HepG2 (cell line): ENCODE measurements around the gene NAGS. TPM values are rescaled to one million over a fixed set of nuclear protein-coding genes. Genes with fewer than 3 reads are reported as not detected.
"Not testable (repeated sequence)": the region's sequence is repeated elsewhere in the genome, so short reads cannot be mapped to it uniquely, and the experiment has no call there.

Source experiments
- ATAC-seq: fragments of 200-7000 bp; cut with Tn5 transposase; 3 replicates; pipeline ENCODE4 v1.9.1; 2020; ENCODE audit warnings: mild to moderate bottlenecking, moderate library complexity
- BruUV-seq: library from RNA; stranded (reverse); fragments of 400-500 nt; replicated peaks from 2 replicates; lab custom pipeline; 2021; lab: Mats Ljungman, UMichigan
- CTCF ChIA-PET: fragments of 300-600 bp; formaldehyde crosslinking; extraction: SDS; loops from one replicate; lab custom pipeline; 2021; ENCODE audit warnings: low total read pairs, inconsistent platforms, low intra/inter-chr PET ratio; lab: Yijun Ruan, JAX
- POLR2A ChIA-PET: fragments of 350-600 bp; sonication (Branson Sonifier 250); formaldehyde crosslinking; loops from one replicate; lab custom pipeline; 2020; ENCODE audit warnings: antibody characterized with exemption, inconsistent platforms; lab: Yijun Ruan, JAX
- DNase-seq: peaks from one replicate; pipeline ENCODE4 v3.0.0-alpha.2; 2015; ENCODE audit warnings: low spot score
- FAIRE-seq: peaks from 3 replicates; lab custom pipeline; 2011; peaks lifted over from hg19 to GRCh38; lab: Jason Lieb, UNC
- H2AFZ ChIP-seq: one replicate; pipeline ENCODE4 v1.6.1; 2011; ENCODE audit warnings: low read length, inconsistent platforms
- H3K27ac ChIP-seq: fragments of 300-600 bp; 3 replicates; pipeline ENCODE4 v1.8.0; 2011; ENCODE audit warnings: mixed run types, mild to moderate bottlenecking, mixed read lengths, low read length, inconsistent platforms; ENCODE audit not compliant: insufficient read depth; ENCODE audit errors: extremely low read length
- H3K27me3 ChIP-seq, 2 experiments: fragments of 200-600 bp in 1 of 2; 2 replicates in 1 of 2; 3 replicates in 1 of 2; pipeline versions ENCODE4 v1.6.0 to v1.8.0; 2011; ENCODE audit warnings: low read length in 2 of 2, mild to moderate bottlenecking in 2 of 2, moderate library complexity in 2 of 2, inconsistent platforms in 1 of 2; ENCODE audit not compliant: insufficient read depth in 2 of 2, control insufficient read depth in 1 of 2
- H3K36me3 ChIP-seq, 2 experiments: fragments of 200-600 bp in 1 of 2; replicated peaks in 1 of 2; 2 replicates in 1 of 2; 3 replicates in 1 of 2; pipeline versions ENCODE4 v1.5.1 to v1.8.0; 2011; ENCODE audit warnings: low read length in 2 of 2, inconsistent platforms in 1 of 2; ENCODE audit not compliant: insufficient read depth in 2 of 2, control insufficient read depth in 1 of 2
- H3K4me1 ChIP-seq: 2 replicates; pipeline ENCODE4 v1.5.1; 2012; ENCODE audit warnings: low read length, inconsistent platforms; ENCODE audit not compliant: insufficient read depth
- H3K4me2 ChIP-seq: 2 replicates; pipeline ENCODE4 v1.6.0; 2011; ENCODE audit warnings: low read depth, low read length, inconsistent platforms
- H3K4me3 ChIP-seq, 3 experiments: fragments of 200-600 bp in 1 of 3; sonication (generic), shearing (Covaris generic) in 1 of 3; replicated peaks in 1 of 3; 2 replicates each; pipeline ENCODE4 v1.5.1; 2011 to 2016; ENCODE audit warnings: low read length in 3 of 3, inconsistent platforms in 2 of 3, low read depth in 2 of 3, mild to moderate bottlenecking in 2 of 3, control low read depth in 1 of 3, mixed read lengths in 1 of 3; ENCODE audit not compliant: insufficient read depth in 1 of 3
- H3K79me2 ChIP-seq: one replicate; pipeline ENCODE4 v1.6.1; 2011; ENCODE audit warnings: low read length, inconsistent platforms; ENCODE audit not compliant: insufficient read depth
- H3K9ac ChIP-seq: 2 replicates; pipeline ENCODE4 v1.6.0; 2011; ENCODE audit warnings: mild to moderate bottlenecking, low read depth, low read length, inconsistent platforms; ENCODE audit not compliant: insufficient read depth
- H3K9me3 ChIP-seq: 2 replicates; pipeline ENCODE4 v1.5.1; 2012; ENCODE audit warnings: mild to moderate bottlenecking, low read length
- H4K20me1 ChIP-seq: 2 replicates; pipeline ENCODE4 v1.6.0; 2011; ENCODE audit warnings: inconsistent platforms, mild to moderate bottlenecking, low read length, moderate library complexity; ENCODE audit not compliant: insufficient read depth
- NONO ChIP-seq, 2 experiments: fragments of 450-650 bp in 1 of 2; sonication (generic) in 1 of 2; formaldehyde crosslinking in 1 of 2; IDR thresholded peaks in 1 of 2; conservative IDR thresholded peaks in 1 of 2; 2 replicates each; pipeline versions ENCODE4 v1.6.1 to v1.8.0; 2017 to 2022; ENCODE audit warnings: mild to moderate bottlenecking in 1 of 2, missing genetic modification reagents in 1 of 2, moderate library complexity in 1 of 2
- POLR2AphosphoS2 ChIP-seq: IDR thresholded peaks from 2 replicates; pipeline ENCODE4 v1.6.1; 2011; ENCODE audit warnings: low read depth, low read length, improper control_type of control experiment
- RBM22 ChIP-seq: fragments of 200-400 bp; formaldehyde crosslinking; optimal IDR thresholded peaks from 2 replicates; pipeline ENCODE3; 2017; ENCODE audit warnings: mild to moderate bottlenecking, low read length, moderate library complexity
- SNAI1 ChIP-seq: sonication (generic); formaldehyde crosslinking; IDR thresholded peaks from 2 replicates; pipeline ENCODE4 v1.5.0; 2020; ENCODE audit warnings: mild to moderate bottlenecking, missing genetic modification reagents, borderline replicate concordance
- ZMYM3 ChIP-seq: sonication (generic); formaldehyde crosslinking; IDR thresholded peaks from 2 replicates; pipeline ENCODE4 v1.5.1; 2020; ENCODE audit warnings: mild to moderate bottlenecking, missing genetic modification reagents
- ZNF121 ChIP-seq: sonication (generic); formaldehyde crosslinking; IDR thresholded peaks from 2 replicates; pipeline ENCODE4 v1.5.0; 2020; ENCODE audit warnings: mild to moderate bottlenecking, missing genetic modification reagents
- ZNF652 ChIP-seq: IDR thresholded peaks from 2 replicates; pipeline ENCODE4 v1.6.1; 2016; ENCODE audit warnings: low read depth, borderline replicate concordance
- ZNF770 ChIP-seq: sonication (generic); formaldehyde crosslinking; IDR thresholded peaks from 2 replicates; pipeline ENCODE4 v1.5.0; 2020; ENCODE audit warnings: mild to moderate bottlenecking, missing genetic modification reagents
- WGBS: methylation state at CpG from one replicate; pipeline ENCODE4 v1.1.6; 2017; ENCODE audit warnings: low lambda C conversion rate; 5-methylcytosine and 5-hydroxymethylcytosine counted together
- in situ Hi-C: cut with HindIII; loops from 2 replicates; pipeline ENCODE4 v1.10.0; 2017; ENCODE audit warnings: low pct_unique_long_range_greater_than_20kb; ENCODE audit not compliant: extremely low pct_ligation_motif_present
- intact Hi-C: fragments of 100-400 bp; cut with micrococcal nuclease; formaldehyde crosslinking; loops from one replicate; pipeline ENCODE4 v1.10.0; 2022; ENCODE audit not compliant: unreplicated experiment
- polyA plus RNA-seq, 8 experiments: library from polyadenylated mRNA; depleted of rRNA in 3 of 8; stranded (reverse) in 7 of 8; unstranded in 1 of 8; fragments of >200 nt; fragmentation: Illumina TruSeq in 4 of 8; extraction: Trizol in 4 of 8; gene quantifications; 2 replicates each; pipeline versions ENCODE4 v1.2.1 to v1.2.3, GENCODE V29; 2011 to 2016; ENCODE audit warnings: low read depth in 4 of 8, missing spikeins in 1 of 8, mixed read lengths in 1 of 8; ENCODE audit not compliant: insufficient read depth in 1 of 8
- total RNA-seq, 5 experiments: library from RNA; depleted of rRNA; stranded (reverse); fragments of >200 nt; fragmentation: Illumina TruSeq; extraction: Trizol; gene quantifications; 2 replicates each; pipeline ENCODE4 v1.2.3, GENCODE V29; 2016; ENCODE audit warnings: low read depth in 1 of 5

NAGS gene
- total and polyA plus RNA-seq, 2 of the 13 experiments (the other 11 are each of a cell fraction or from before 2014, with no cell fraction given) = 4.3 to 5.1 TPM

- H4K20me1 ChIP-seq = peaks cover 11% of the 10 kb centered on the region
- H3K4me1 ChIP-seq, H2AFZ ChIP-seq, BruUV-seq, H3K9ac ChIP-seq, H3K27ac ChIP-seq, H3K4me3 ChIP-seq, intact Hi-C loops, CTCF ChIA-PET, H3K4me2 ChIP-seq, DNase-seq, FAIRE-seq, H3K27me3 ChIP-seq, POLR2A ChIA-PET, ATAC-seq, H3K9me3 ChIP-seq: not testable (repeated sequence)
- in situ Hi-C loops = loop anchor here (10.0 kb wide), 1 partner anchor 102 kb away; the partner anchor contains the start of gene PPY
- whole genome bisulfite sequencing = 97% methylated on average over 7 of the region's 7 CpGs
- H3K36me3 ChIP-seq = peaks cover 27 to 73% of the 10 kb centered on the region in 2 experiments
- H3K79me2 ChIP-seq = peaks cover 53% of the 10 kb centered on the region
Measured at GRCh38 chr17:44046893-44047292, 42.5 kb downstream of the NAGS start.

- H3K9ac ChIP-seq = no peak overlapping the region
- H2AFZ ChIP-seq = no peak overlapping the region
- peaks cover 5% of the 10 kb centered on the region for H4K20me1 ChIP-seq
- H3K36me3 ChIP-seq = peaks cover 36 to 80% of the 10 kb centered on the region in 2 experiments
- no peak overlapping the region for H3K4me3 ChIP-seq
- 98% methylated on average over 8 of the region's 9 CpGs for WGBS
- in situ Hi-C loops = loop anchor here (10.0 kb wide), 1 partner anchor 105 kb away; the partner anchor contains the start of gene PPY
- ATAC-seq = no peak; the same call in 2 of the 3 replicates
- TSS peak; percentile 30 for BruUV-seq
- TF ChIP-seq ZNF770 (CRISPR knock-in tag) = peak; percentile 71; the same call in 1 of the 2 replicates
- TF ChIP-seq RBM22 = peak; percentile 33
- 0 out of 2 replicates have a peak, but pooled peaks have one; percentile 28 for TF ChIP-seq ZMYM3 (CRISPR knock-in tag)
- TF ChIP-seq NONO (IDR thresholded peaks at IDR 0.05) = no peak
- TF ChIP-seq NONO (CRISPR knock-in tag; conservative IDR thresholded peaks at IDR 0.05) = 0 out of 2 replicates have a peak, but pooled peaks have one; percentile 22
- TF ChIP-seq ZNF121 (CRISPR knock-in tag) = peak; percentile 94
- TF ChIP-seq ZNF652 (CRISPR knock-in tag) = no peak
- TF ChIP-seq SNAI1 (CRISPR knock-in tag) = no peak
- 0 out of 2 replicates have a peak, but pooled peaks have one; percentile 66 for TF ChIP-seq POLR2AphosphoS2
- TF ChIP-seq, all 625 proteins: peak for 6
- DNase-seq (no peak), FAIRE-seq (no peak)
- CTCF ChIA-PET = no interaction called here
- Histone ChIP-seq H3K27me3 (no peaks in the 10 kb centered on the region), H3K27ac (no peak overlapping the region), H3K79me2 (peaks cover 48% of the 10 kb centered on the region), H3K4me1 (0 out of 2 replicates have a peak, but pooled peaks cover 8% of the 10 kb centered on the region), H3K9me3 (no peaks in the 10 kb centered on the region), H3K4me2 (no peak overlapping the region)
- intact Hi-C loops = loop anchor here (1.0 kb wide), 1 partner anchor 21 kb away; the partner anchor contains the start of gene G6PC3
- POLR2A ChIA-PET = interaction anchor here (1.2 kb wide), 1 partner anchor 10 kb away, joined by 3 read pairs; no protein-coding TSS in a partner anchor
Measured at GRCh38 chr17:44049294-44050060, 45.1 kb downstream of the NAGS start.
